Neural cell (in vitro differentiated cells): ENCODE results near the gene RAB1A. TPM values are rescaled to one million over a fixed set of nuclear protein-coding genes. Genes with fewer than 3 reads are reported as not detected.

Experiments used
- H2AFZ ChIP-seq: fragments of 200-600, 300-800 bp; sonication (generic), shearing (Covaris generic); 2 replicates; pipeline ENCODE4 v1.6.0; 2014; ENCODE audit warnings: low read depth, mild to moderate bottlenecking, antibody characterized with exemption, low read length, moderate library complexity
- H3F3A ChIP-seq: fragments of 200-600 bp; shearing (Covaris generic); 2 replicates; pipeline ENCODE4 v1.6.1; 2016; ENCODE audit warnings: mild to moderate bottlenecking, moderate library complexity, mixed read lengths, antibody characterized with exemption, low read length; ENCODE audit not compliant: insufficient read depth, poor library complexity, severe bottlenecking
- H3K27ac ChIP-seq: fragments of 200-600, 300-800 bp; sonication (generic), shearing (Covaris generic); 2 replicates; pipeline ENCODE4 v1.5.1; 2014; ENCODE audit warnings: mild to moderate bottlenecking, low read length, moderate library complexity
- H3K27me3 ChIP-seq: fragments of 300-800, 200-600 bp; sonication (generic), shearing (Covaris generic); 2 replicates; pipeline ENCODE4 v1.6.0; 2014; ENCODE audit warnings: mild to moderate bottlenecking, low read depth, low read length, moderate library complexity; ENCODE audit not compliant: insufficient read depth
- H3K36me3 ChIP-seq: fragments of 300-800, 200-600 bp; sonication (generic), shearing (Covaris generic); 2 replicates; pipeline ENCODE4 v1.5.1; 2014; ENCODE audit warnings: mild to moderate bottlenecking, antibody characterized with exemption, low read length, moderate library complexity; ENCODE audit not compliant: insufficient read depth
- H3K4me2 ChIP-seq: fragments of 300-800, 200-600 bp; sonication (generic), shearing (Covaris generic); 2 replicates; pipeline ENCODE4 v1.6.0; 2014; ENCODE audit warnings: mild to moderate bottlenecking, low read length
- H3K4me3 ChIP-seq: fragments of 300-800, 200-600 bp; sonication (generic), shearing (Covaris generic); 2 replicates; pipeline ENCODE4 v1.5.1; 2014; ENCODE audit warnings: mild to moderate bottlenecking, low read length, moderate library complexity
- H3K79me2 ChIP-seq: fragments of 200-600 bp; shearing (Covaris generic); replicated peaks from 2 replicates; pipeline ENCODE4 v1.6.0; 2014; ENCODE audit warnings: mild to moderate bottlenecking, low read length, moderate library complexity; ENCODE audit not compliant: insufficient read depth
- H3K9ac ChIP-seq: fragments of 300-800, 200-600 bp; sonication (generic), shearing (Covaris generic); 2 replicates; pipeline ENCODE4 v1.6.1; 2016; ENCODE audit warnings: mild to moderate bottlenecking, low read length, mixed read lengths
- H3K9me2 ChIP-seq: fragments of 200-600 bp; shearing (Covaris generic); 2 replicates; pipeline ENCODE4 v1.6.1; 2016; ENCODE audit warnings: mild to moderate bottlenecking, low read length, mixed read lengths; ENCODE audit not compliant: insufficient read depth
- H3K9me3 ChIP-seq: fragments of 200-600, 300-800 bp; sonication (generic), shearing (Covaris generic); 2 replicates; pipeline ENCODE4 v1.6.1; 2016; ENCODE audit warnings: mild to moderate bottlenecking, mixed run types, low read length, moderate library complexity, mixed read lengths
- H4K20me1 ChIP-seq: fragments of 200-600 bp; shearing (Covaris generic); 2 replicates; pipeline ENCODE4 v1.6.1; 2016; ENCODE audit warnings: mild to moderate bottlenecking, mixed run types; ENCODE audit not compliant: insufficient read depth
- EP300 ChIP-seq: fragments of 450-650 bp; conservative IDR thresholded peaks from 2 replicates; pipeline ENCODE4 v1.6.1; 2014; ENCODE audit warnings: antibody characterized with exemption, mild to moderate bottlenecking, moderate library complexity; ENCODE audit not compliant: poor library complexity, severe bottlenecking
- EZH2 ChIP-seq: fragments of 200-600, 300-800 bp; shearing (Covaris generic), sonication (generic); IDR thresholded peaks from 2 replicates; pipeline ENCODE4 v1.6.1; 2014; ENCODE audit warnings: antibody characterized with exemption, low read length, borderline replicate concordance, mild to moderate bottlenecking; ENCODE audit not compliant: insufficient read depth, poor library complexity, severe bottlenecking
- MXI1 ChIP-seq: fragments of 450-650 bp; conservative IDR thresholded peaks from 2 replicates; pipeline ENCODE4 v1.6.1; 2014; ENCODE audit warnings: antibody characterized with exemption, mild to moderate bottlenecking; ENCODE audit not compliant: poor library complexity, severe bottlenecking
- POLR2AphosphoS5 ChIP-seq: IDR thresholded peaks from 2 replicates; pipeline ENCODE4 v1.6.1; 2012
- RAD21 ChIP-seq: fragments of 450-650 bp; conservative IDR thresholded peaks from 2 replicates; pipeline ENCODE4 v1.6.1; 2014; ENCODE audit warnings: antibody characterized with exemption, mild to moderate bottlenecking, moderate library complexity
- SMC3 ChIP-seq: fragments of 450-650 bp; conservative IDR thresholded peaks from 2 replicates; pipeline ENCODE4 v1.6.1; 2014; ENCODE audit warnings: antibody characterized with exemption, mild to moderate bottlenecking, moderate library complexity; ENCODE audit not compliant: poor library complexity
- TAF1 ChIP-seq: IDR thresholded peaks from 2 replicates; pipeline ENCODE4 v1.6.1; 2012; ENCODE audit warnings: low read depth
- polyA plus RNA-seq: library from polyadenylated mRNA; depleted of rRNA; stranded (reverse); fragments of >200 nt; gene quantifications from 2 replicates; pipeline ENCODE4 v1.2.3, GENCODE V29; 2014
- TF ChIP-seq, protein P1 (sequence below): IDR thresholded peaks from 2 replicates; pipeline ENCODE4 v1.6.1; 2012; ENCODE audit warnings: borderline replicate concordance
- TF ChIP-seq, protein P2 (sequence below): fragments of 450-650 bp; IDR thresholded peaks from 2 replicates; pipeline ENCODE4 v1.5.1; 2014; ENCODE audit warnings: antibody characterized with exemption, mild to moderate bottlenecking, moderate library complexity; ENCODE audit not compliant: poor library complexity, severe bottlenecking

RAB1A gene
- polyA plus RNA-seq, 1 donor from 2014 or later, result 240 TPM

DNA sequence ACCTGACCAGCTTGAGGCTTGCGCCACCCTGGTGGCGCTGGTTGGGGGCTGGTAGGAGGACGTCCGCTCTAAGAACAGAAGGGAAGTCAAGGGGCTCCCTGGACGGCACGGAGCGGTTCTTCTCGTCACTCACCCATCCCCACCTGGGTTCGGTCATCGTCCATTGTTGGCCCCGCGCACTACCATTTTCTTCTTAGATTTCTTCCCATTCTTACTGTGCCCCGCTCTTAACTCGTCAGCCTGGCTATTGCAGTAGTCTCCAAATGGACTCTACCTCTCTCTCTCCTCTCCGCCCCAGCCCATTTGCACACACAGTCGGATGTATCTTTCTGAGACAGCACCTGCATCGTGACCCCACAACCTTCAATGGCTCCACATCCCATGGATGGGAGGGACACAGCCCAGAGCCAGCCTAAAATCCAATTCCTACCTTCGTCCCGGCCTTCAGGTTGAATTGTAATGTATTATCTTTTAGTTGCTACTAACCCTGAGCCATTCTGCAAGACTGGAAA, 814 bp upstream of the RAB1A start:
- H3K9me3 ChIP-seq, result no peaks in the 10 kb centered on the region
- H2AFZ ChIP-seq, result peak overlapping the region; percentile 91
- H3K9ac ChIP-seq, result peak overlapping the region; percentile 81
- no peaks in the 10 kb centered on the region for H3K36me3 ChIP-seq
- H3K27me3 ChIP-seq, result no peaks in the 10 kb centered on the region
- peaks cover 3% of the 10 kb centered on the region for H3F3A ChIP-seq
- TF ChIP-seq SMC3, result peak; percentile 5
- TF ChIP-seq EZH2, result no peak
- TF ChIP-seq POLR2AphosphoS5, result peak; percentile 8
- H3K4me3 ChIP-seq, result peak overlapping the region; percentile 85
- H4K20me1 ChIP-seq, result peaks cover 7% of the 10 kb centered on the region
- H3K79me2 ChIP-seq, result peaks cover 38% of the 10 kb centered on the region
- H3K27ac ChIP-seq, result peak overlapping the region; percentile 75
- peak overlapping the region; percentile 11 for H3K4me2 ChIP-seq
- no peaks in the 10 kb centered on the region for H3K9me2 ChIP-seq

DNA sequence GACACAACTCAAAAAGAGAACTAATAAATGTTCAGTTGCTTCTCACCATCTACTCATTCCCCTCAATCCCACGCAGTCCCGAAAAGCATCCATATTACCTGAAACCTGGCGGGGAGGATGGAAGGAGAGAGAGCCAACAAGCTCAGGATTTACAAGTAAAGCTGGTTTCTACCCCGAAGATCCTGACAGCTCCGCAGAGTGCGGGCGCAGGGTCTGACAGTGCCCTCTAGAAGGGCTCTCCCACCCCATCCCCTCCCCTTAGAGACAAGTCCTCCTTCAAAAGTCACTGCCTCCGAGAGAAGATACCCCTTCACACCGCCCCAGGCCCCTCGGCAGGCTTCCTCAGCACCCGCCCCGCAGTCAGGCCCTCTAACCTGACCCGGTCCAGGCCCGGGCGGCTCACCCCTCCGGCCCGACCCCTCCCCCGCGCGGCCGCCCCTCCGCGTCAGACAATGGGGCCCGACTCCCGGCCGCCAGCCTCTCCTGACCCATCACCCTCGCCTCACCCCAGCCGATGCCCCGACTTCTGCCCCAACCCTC, 550 bp downstream of the RAB1A start:
- TF ChIP-seq SMC3 (no peak), EZH2 (no peak), EP300 (no peak), RAD21 (no peak), MXI1 (no peak), POLR2AphosphoS5 (no peak), TAF1 (no peak)
- TF ChIP-seq, protein P1, sequence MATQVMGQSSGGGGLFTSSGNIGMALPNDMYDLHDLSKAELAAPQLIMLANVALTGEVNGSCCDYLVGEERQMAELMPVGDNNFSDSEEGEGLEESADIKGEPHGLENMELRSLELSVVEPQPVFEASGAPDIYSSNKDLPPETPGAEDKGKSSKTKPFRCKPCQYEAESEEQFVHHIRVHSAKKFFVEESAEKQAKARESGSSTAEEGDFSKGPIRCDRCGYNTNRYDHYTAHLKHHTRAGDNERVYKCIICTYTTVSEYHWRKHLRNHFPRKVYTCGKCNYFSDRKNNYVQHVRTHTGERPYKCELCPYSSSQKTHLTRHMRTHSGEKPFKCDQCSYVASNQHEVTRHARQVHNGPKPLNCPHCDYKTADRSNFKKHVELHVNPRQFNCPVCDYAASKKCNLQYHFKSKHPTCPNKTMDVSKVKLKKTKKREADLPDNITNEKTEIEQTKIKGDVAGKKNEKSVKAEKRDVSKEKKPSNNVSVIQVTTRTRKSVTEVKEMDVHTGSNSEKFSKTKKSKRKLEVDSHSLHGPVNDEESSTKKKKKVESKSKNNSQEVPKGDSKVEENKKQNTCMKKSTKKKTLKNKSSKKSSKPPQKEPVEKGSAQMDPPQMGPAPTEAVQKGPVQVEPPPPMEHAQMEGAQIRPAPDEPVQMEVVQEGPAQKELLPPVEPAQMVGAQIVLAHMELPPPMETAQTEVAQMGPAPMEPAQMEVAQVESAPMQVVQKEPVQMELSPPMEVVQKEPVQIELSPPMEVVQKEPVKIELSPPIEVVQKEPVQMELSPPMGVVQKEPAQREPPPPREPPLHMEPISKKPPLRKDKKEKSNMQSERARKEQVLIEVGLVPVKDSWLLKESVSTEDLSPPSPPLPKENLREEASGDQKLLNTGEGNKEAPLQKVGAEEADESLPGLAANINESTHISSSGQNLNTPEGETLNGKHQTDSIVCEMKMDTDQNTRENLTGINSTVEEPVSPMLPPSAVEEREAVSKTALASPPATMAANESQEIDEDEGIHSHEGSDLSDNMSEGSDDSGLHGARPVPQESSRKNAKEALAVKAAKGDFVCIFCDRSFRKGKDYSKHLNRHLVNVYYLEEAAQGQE, result no peak
- TF ChIP-seq, protein P2, sequence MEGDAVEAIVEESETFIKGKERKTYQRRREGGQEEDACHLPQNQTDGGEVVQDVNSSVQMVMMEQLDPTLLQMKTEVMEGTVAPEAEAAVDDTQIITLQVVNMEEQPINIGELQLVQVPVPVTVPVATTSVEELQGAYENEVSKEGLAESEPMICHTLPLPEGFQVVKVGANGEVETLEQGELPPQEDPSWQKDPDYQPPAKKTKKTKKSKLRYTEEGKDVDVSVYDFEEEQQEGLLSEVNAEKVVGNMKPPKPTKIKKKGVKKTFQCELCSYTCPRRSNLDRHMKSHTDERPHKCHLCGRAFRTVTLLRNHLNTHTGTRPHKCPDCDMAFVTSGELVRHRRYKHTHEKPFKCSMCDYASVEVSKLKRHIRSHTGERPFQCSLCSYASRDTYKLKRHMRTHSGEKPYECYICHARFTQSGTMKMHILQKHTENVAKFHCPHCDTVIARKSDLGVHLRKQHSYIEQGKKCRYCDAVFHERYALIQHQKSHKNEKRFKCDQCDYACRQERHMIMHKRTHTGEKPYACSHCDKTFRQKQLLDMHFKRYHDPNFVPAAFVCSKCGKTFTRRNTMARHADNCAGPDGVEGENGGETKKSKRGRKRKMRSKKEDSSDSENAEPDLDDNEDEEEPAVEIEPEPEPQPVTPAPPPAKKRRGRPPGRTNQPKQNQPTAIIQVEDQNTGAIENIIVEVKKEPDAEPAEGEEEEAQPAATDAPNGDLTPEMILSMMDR, result no peak
- Histone ChIP-seq H3K4me2 (peak overlapping the region; percentile 57), H3K79me2 (peaks cover 52% of the 10 kb centered on the region), H3K36me3 (no peaks in the 10 kb centered on the region), H3F3A (peaks cover 3% of the 10 kb centered on the region), H3K27ac (peak overlapping the region; percentile 100), H3K9me3 (no peaks in the 10 kb centered on the region), H3K27me3 (no peaks in the 10 kb centered on the region), H3K4me3 (peak overlapping the region; percentile 85), H2AFZ (peak overlapping the region; percentile 91), H3K9ac (peak overlapping the region; percentile 99), H4K20me1 (peaks cover 9% of the 10 kb centered on the region), H3K9me2 (no peaks in the 10 kb centered on the region)
